Measurements from ENCODE around the gene HRC.

The HRC gene

GRCh38 chr19:49161987-49162386, 6.8 kb upstream of the HRC start:
- ATAC-seq: no peak
- TF ChIP-seq ESRRG (CRISPR knock-in tag; IDR thresholded peaks at IDR 0.05) (no peak), ZNF565 (CRISPR knock-in tag; conservative IDR thresholded peaks at IDR 0.05; ENCODE audit: low read depth) (no peak), TCF4 (CRISPR knock-in tag; IDR thresholded peaks at IDR 0.05; ENCODE audit: borderline replicate concordance) (no peak), ZFP30 (CRISPR knock-in tag; IDR thresholded peaks at IDR 0.05) (no peak), SNAI2 (CRISPR knock-in tag; IDR thresholded peaks at IDR 0.05) (no peak), ARNTL (CRISPR knock-in tag; IDR thresholded peaks at IDR 0.05; ENCODE audit: borderline replicate concordance, low read depth) (no peak), ZNF8 (CRISPR knock-in tag; IDR thresholded peaks at IDR 0.05) (no peak), ZNF70 (CRISPR knock-in tag; IDR thresholded peaks at IDR 0.05) (no peak)
- TF ChIP-seq, protein P1, sequence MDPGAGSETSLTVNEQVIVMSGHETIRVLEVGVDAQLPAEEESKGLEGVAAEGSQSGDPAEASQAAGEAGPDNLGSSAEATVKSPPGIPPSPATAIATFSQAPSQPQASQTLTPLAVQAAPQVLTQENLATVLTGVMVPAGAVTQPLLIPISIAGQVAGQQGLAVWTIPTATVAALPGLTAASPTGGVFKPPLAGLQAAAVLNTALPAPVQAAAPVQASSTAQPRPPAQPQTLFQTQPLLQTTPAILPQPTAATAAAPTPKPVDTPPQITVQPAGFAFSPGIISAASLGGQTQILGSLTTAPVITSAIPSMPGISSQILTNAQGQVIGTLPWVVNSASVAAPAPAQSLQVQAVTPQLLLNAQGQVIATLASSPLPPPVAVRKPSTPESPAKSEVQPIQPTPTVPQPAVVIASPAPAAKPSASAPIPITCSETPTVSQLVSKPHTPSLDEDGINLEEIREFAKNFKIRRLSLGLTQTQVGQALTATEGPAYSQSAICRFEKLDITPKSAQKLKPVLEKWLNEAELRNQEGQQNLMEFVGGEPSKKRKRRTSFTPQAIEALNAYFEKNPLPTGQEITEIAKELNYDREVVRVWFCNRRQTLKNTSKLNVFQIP (CRISPR knock-in tag; IDR thresholded peaks at IDR 0.05; ENCODE audit: borderline replicate concordance, low read depth): no peak
- TF ChIP-seq, protein P2, sequence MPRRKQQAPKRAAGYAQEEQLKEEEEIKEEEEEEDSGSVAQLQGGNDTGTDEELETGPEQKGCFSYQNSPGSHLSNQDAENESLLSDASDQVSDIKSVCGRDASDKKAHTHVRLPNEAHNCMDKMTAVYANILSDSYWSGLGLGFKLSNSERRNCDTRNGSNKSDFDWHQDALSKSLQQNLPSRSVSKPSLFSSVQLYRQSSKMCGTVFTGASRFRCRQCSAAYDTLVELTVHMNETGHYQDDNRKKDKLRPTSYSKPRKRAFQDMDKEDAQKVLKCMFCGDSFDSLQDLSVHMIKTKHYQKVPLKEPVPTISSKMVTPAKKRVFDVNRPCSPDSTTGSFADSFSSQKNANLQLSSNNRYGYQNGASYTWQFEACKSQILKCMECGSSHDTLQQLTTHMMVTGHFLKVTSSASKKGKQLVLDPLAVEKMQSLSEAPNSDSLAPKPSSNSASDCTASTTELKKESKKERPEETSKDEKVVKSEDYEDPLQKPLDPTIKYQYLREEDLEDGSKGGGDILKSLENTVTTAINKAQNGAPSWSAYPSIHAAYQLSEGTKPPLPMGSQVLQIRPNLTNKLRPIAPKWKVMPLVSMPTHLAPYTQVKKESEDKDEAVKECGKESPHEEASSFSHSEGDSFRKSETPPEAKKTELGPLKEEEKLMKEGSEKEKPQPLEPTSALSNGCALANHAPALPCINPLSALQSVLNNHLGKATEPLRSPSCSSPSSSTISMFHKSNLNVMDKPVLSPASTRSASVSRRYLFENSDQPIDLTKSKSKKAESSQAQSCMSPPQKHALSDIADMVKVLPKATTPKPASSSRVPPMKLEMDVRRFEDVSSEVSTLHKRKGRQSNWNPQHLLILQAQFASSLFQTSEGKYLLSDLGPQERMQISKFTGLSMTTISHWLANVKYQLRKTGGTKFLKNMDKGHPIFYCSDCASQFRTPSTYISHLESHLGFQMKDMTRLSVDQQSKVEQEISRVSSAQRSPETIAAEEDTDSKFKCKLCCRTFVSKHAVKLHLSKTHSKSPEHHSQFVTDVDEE (CRISPR knock-in tag; IDR thresholded peaks at IDR 0.05): no peak

GRCh38 chr19:49160450-49161189, 5.4 kb upstream of the HRC start:
- no peak for ATAC-seq
- no peak for TF ChIP-seq ZFP3 (CRISPR knock-in tag; IDR thresholded peaks at IDR 0.05)
- no peak for TF ChIP-seq ISL1 (CRISPR knock-in tag; IDR thresholded peaks at IDR 0.05)
- TF ChIP-seq TCF4 (CRISPR knock-in tag; IDR thresholded peaks at IDR 0.05; ENCODE audit: borderline replicate concordance): no peak
- TF ChIP-seq BACH2 (CRISPR knock-in tag; IDR thresholded peaks at IDR 0.05; ENCODE audit: borderline replicate concordance): no peak

DNA sequence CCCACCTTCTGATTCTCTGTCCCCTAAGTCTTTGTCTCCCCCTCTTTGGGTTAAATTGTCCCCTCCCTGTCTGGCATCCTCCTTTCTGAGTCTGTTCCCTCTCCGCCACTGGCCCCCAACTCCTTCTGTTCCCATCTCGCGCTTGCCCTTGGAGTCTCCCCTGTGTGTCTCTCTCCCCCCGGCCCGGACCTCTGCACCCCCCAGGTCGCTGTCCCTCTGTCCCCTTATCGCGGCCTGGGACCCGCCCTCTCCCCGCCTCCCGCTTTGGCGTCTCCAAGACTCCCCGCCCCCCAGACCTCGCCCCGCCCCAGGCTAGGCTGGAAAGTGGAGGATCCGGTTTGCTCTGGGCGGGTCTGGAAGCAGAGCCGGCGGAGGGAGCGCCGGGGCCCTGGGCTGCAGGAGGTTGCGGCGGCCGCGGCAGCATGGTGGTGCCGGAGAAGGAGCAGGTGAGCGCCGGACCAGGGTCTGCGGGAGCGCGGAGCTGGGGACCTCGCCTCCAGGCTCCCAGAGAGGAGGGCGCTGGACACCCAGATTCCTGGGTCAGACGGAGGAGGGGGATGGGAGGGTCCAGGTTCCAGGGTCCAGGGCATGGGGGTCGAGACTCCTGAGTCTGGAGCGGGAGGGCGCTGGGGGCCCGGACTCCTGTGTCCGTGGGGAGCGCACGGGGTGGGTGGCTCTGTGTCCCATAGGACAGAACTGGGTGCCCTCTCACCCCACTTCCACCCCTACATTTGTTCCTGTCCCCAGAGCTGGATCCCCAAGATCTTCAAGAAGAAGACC, 2.4 kb upstream of the HRC start, which contains the start of gene TRPM4:
TSS of gene TRPM4 (plus strand) at position 348 of the 780 bp plus-strand sequence. CDS start at position 423, 75 bp downstream.
- ATAC-seq: peak; percentile 99
- TF ChIP-seq BACH2 (CRISPR knock-in tag; IDR thresholded peaks at IDR 0.05; ENCODE audit: borderline replicate concordance) (no peak), ZFP30 (CRISPR knock-in tag; IDR thresholded peaks at IDR 0.05) (no peak), PPARA (CRISPR knock-in tag; IDR thresholded peaks at IDR 0.05; ENCODE audit: borderline replicate concordance) (no peak), SNAI2 (CRISPR knock-in tag; IDR thresholded peaks at IDR 0.05) (no peak), TCF4 (CRISPR knock-in tag; IDR thresholded peaks at IDR 0.05; ENCODE audit: borderline replicate concordance) (no peak), ZFP3 (CRISPR knock-in tag; IDR thresholded peaks at IDR 0.05) (no peak), ISL1 (CRISPR knock-in tag; IDR thresholded peaks at IDR 0.05) (no peak), ZNF565 (CRISPR knock-in tag; conservative IDR thresholded peaks at IDR 0.05; ENCODE audit: low read depth) (no peak), CSRNP3 (CRISPR knock-in tag; IDR thresholded peaks at IDR 0.05) (no peak), RARB (CRISPR knock-in tag; IDR thresholded peaks at IDR 0.05) (no peak), TOX (CRISPR knock-in tag; IDR thresholded peaks at IDR 0.05; ENCODE audit: borderline replicate concordance) (no peak), OSR1 (CRISPR knock-in tag; IDR thresholded peaks at IDR 0.05) (no peak), ESRRG (CRISPR knock-in tag; IDR thresholded peaks at IDR 0.05) (no peak), ZNF70 (CRISPR knock-in tag; IDR thresholded peaks at IDR 0.05) (no peak), GLIS3 (CRISPR knock-in tag; IDR thresholded peaks at IDR 0.05) (no peak), PATZ1 (CRISPR knock-in tag; IDR thresholded peaks at IDR 0.05; ENCODE audit: borderline replicate concordance) (no peak), ARNTL (CRISPR knock-in tag; IDR thresholded peaks at IDR 0.05; ENCODE audit: borderline replicate concordance, low read depth) (no peak), CSDC2 (CRISPR knock-in tag; IDR thresholded peaks at IDR 0.05) (no peak)
- TF ChIP-seq, protein P1 (CRISPR knock-in tag; IDR thresholded peaks at IDR 0.05; ENCODE audit: borderline replicate concordance, low read depth): no peak
- TF ChIP-seq, protein P2 (CRISPR knock-in tag; IDR thresholded peaks at IDR 0.05): no peak
